Omental fat pad (tissue), 4 donors: ENCODE data around the gene PAK5. TPM values are rescaled to one million over a fixed set of nuclear protein-coding genes. Genes with fewer than 3 reads are reported as not detected.

ENCODE experiments used
- ATAC-seq: fragments of 150-250 bp; one replicate; pipeline ENCODE4 v1.9.1; 2016; ENCODE audit warnings: mild to moderate bottlenecking, moderate library complexity; ENCODE audit not compliant: low FRiP score
- DNase-seq: peaks from one replicate; pipeline ENCODE4 v3.0.0-alpha.2; 2019; ENCODE audit warnings: low spot score
- CTCF ChIP-seq, 3 donors: fragments of 450-650 bp; IDR thresholded peaks; one replicate each; pipeline ENCODE4 v1.5.1; 2016 to 2017; ENCODE audit warnings: antibody characterized with exemption in 3 of 3, mild to moderate bottlenecking in 3 of 3, moderate library complexity in 2 of 3
- total RNA-seq, 4 donors: library from RNA; depleted of rRNA; stranded (reverse); fragments of >200 nt; gene quantifications; one replicate each; pipeline ENCODE4 v1.1.0, GENCODE V29; 2016

Gene PAK5
- total RNA-seq, 4 donors from 2014 or later = not detected

- no peak for ATAC-seq
- no peak for DNase-seq
- TF ChIP-seq CTCF (IDR thresholded peaks at IDR 0.05) = no peak
Measured at GRCh38 chr20:9831032-9831431, 7.8 kb downstream of the PAK5 start.

- TF ChIP-seq CTCF (IDR thresholded peaks at IDR 0.05) = no peak
- DNase-seq (no peak), ATAC-seq (no peak)
Measured at GRCh38 chr20:9829835-9830234, 9.0 kb downstream of the PAK5 start.

- DNase-seq (no peak), ATAC-seq (no peak)
- no peak for TF ChIP-seq CTCF (IDR thresholded peaks at IDR 0.05)
Measured at GRCh38 chr20:9817654-9818053, 21.2 kb downstream of the PAK5 start.

GRCh38 chr20:9815632-9816031, 23.2 kb downstream of the PAK5 start:
- DNase-seq = no peak
- no peak for TF ChIP-seq CTCF (IDR thresholded peaks at IDR 0.05)
- ATAC-seq = no peak

GRCh38 chr20:9810738-9811137, 28.1 kb downstream of the PAK5 start:
- no peak for ATAC-seq
- no peak for TF ChIP-seq CTCF (IDR thresholded peaks at IDR 0.05)
- DNase-seq = no peak

- DNase-seq = no peak
- ATAC-seq = no peak
- TF ChIP-seq CTCF (IDR thresholded peaks at IDR 0.05) = no peak
Measured at GRCh38 chr20:9809271-9809670, 29.6 kb downstream of the PAK5 start.

GRCh38 chr20:9808166-9808565, 30.7 kb downstream of the PAK5 start:
- DNase-seq = no peak
- ATAC-seq = no peak
- TF ChIP-seq CTCF (IDR thresholded peaks at IDR 0.05) = no peak
